ENCODE data around the gene ATP5PD.

GRCh38 chr17:75034236-75034908, 12.4 kb downstream of the ATP5PD start:
- no peak for TF ChIP-seq POLR2A (IDR thresholded peaks at IDR 0.05)
- TF ChIP-seq CTCF (IDR thresholded peaks at IDR 0.05): peak in 1 of 6 experiments; percentile 24

Data from thyroid gland (tissue), 4 donors.